Thyroid gland (tissue), 4 donors: ENCODE results near the gene TAOK3. TPM values are rescaled to one million over a fixed set of nuclear protein-coding genes. Genes with fewer than 3 reads are reported as not detected.

Experiments
- DNase-seq, 2 donors: peaks; one replicate each; pipeline ENCODE4 v3.0.0-alpha.2; 2019
- H3K27ac ChIP-seq, 3 donors: fragments of 200-600 bp; sonication (generic); 1 replicate in 2 of 3; 2 replicates in 1 of 3; pipeline ENCODE4 v1.5.1; 2016 to 2019; ENCODE audit warnings: mild to moderate bottlenecking in 1 of 3, moderate library complexity in 1 of 3
- H3K27me3 ChIP-seq: fragments of 200-600 bp; sonication (generic); one replicate; pipeline ENCODE4 v1.5.1; 2019
- H3K36me3 ChIP-seq, 2 donors: fragments of 200-600 bp; sonication (generic); one replicate each; pipeline ENCODE4 v1.5.1; 2016 to 2019
- H3K4me1 ChIP-seq, 2 donors: fragments of 200-600 bp; sonication (generic); one replicate each; pipeline ENCODE4 v1.5.1; 2017 to 2019
- H3K4me3 ChIP-seq, 3 donors: fragments of 200-600 bp; sonication (generic); replicated peaks in 1 of 3; 1 replicate in 2 of 3; 2 replicates in 1 of 3; pipeline ENCODE4 v1.5.1; 2016; ENCODE audit warnings: mild to moderate bottlenecking in 1 of 3
- H3K9me3 ChIP-seq: fragments of 200-600 bp; sonication (generic); one replicate; pipeline ENCODE4 v1.5.1; 2017
- POLR2A ChIP-seq, 2 donors: fragments of 450-650 bp; IDR thresholded peaks; one replicate each; pipeline ENCODE4 v1.6.1; 2017; ENCODE audit warnings: antibody characterized with exemption in 2 of 2, mild to moderate bottlenecking in 2 of 2, moderate library complexity in 1 of 2
- WGBS, 2 donors: methylation state at CpG; one replicate each; pipeline ENCODE4 v1.1.5; 2017; 5-methylcytosine and 5-hydroxymethylcytosine counted together
- intact Hi-C: fragments of 100-400 bp; cut with DNase I; formaldehyde crosslinking; loops from one replicate; pipeline ENCODE4 v1.15.1; 2023
- total RNA-seq, 4 donors: library from RNA; depleted of rRNA; stranded (reverse); fragments of >200 nt; gene quantifications; one replicate each; pipeline ENCODE4 v1.2.3, GENCODE V29; 2016
- TF ChIP-seq, protein P1 (sequence below), 6 experiments: fragments of 200-600 bp in 3 of 6; fragments of 450-650 bp in 3 of 6; sonication (generic) in 3 of 6; IDR thresholded peaks; one replicate each; pipeline ENCODE4 v1.5.1; 2016 to 2019; ENCODE audit warnings: antibody characterized with exemption in 6 of 6, mild to moderate bottlenecking in 2 of 6, inconsistent platforms in 1 of 6, moderate library complexity in 1 of 6

The TAOK3 gene
- total RNA-seq, 4 donors from 2014 or later, result 38.4 to 65.3 (median 50.2) TPM

GRCh38 chr12:118160536-118160935 lies 212.2 kb downstream of the TAOK3 start:
- peaks cover 20 to 30% of the 10 kb centered on the region in 2 donors for H3K36me3 ChIP-seq
- H3K4me3 ChIP-seq, result no peak overlapping the region
- intact Hi-C loops, result no loop called here
- TF ChIP-seq, protein P1, sequence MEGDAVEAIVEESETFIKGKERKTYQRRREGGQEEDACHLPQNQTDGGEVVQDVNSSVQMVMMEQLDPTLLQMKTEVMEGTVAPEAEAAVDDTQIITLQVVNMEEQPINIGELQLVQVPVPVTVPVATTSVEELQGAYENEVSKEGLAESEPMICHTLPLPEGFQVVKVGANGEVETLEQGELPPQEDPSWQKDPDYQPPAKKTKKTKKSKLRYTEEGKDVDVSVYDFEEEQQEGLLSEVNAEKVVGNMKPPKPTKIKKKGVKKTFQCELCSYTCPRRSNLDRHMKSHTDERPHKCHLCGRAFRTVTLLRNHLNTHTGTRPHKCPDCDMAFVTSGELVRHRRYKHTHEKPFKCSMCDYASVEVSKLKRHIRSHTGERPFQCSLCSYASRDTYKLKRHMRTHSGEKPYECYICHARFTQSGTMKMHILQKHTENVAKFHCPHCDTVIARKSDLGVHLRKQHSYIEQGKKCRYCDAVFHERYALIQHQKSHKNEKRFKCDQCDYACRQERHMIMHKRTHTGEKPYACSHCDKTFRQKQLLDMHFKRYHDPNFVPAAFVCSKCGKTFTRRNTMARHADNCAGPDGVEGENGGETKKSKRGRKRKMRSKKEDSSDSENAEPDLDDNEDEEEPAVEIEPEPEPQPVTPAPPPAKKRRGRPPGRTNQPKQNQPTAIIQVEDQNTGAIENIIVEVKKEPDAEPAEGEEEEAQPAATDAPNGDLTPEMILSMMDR (IDR thresholded peaks at IDR 0.05), result no peak
- TF ChIP-seq POLR2A (IDR thresholded peaks at IDR 0.05), result no peak
- WGBS, 2 donors, result 93 to 100% methylated on average over 3 of the region's 3 CpGs
- H3K27ac ChIP-seq, result no peak overlapping the region
- H3K9me3 ChIP-seq, result no peaks in the 10 kb centered on the region
- H3K27me3 ChIP-seq, result no peaks in the 10 kb centered on the region
- H3K4me1 ChIP-seq, result peaks cover 0 to 3% of the 10 kb centered on the region in 2 donors
- no peak for DNase-seq

GRCh38 chr12:118151755-118152154 lies 221.0 kb downstream of the TAOK3 start:
- H3K36me3 ChIP-seq, result peaks cover 18 to 26% of the 10 kb centered on the region in 2 donors
- H3K4me1 ChIP-seq, result no peaks in the 10 kb centered on the region
- H3K4me3 ChIP-seq, result no peak overlapping the region
- no peaks in the 10 kb centered on the region for H3K9me3 ChIP-seq
- intact Hi-C loops, result no loop called here
- TF ChIP-seq POLR2A (IDR thresholded peaks at IDR 0.05), result no peak
- TF ChIP-seq, protein P1 (IDR thresholded peaks at IDR 0.05), result no peak
- no peaks in the 10 kb centered on the region for H3K27me3 ChIP-seq
- WGBS, 2 donors, result 89 to 93% methylated on average over 5 of the region's 5 CpGs
- H3K27ac ChIP-seq, result no peak overlapping the region
- no peak for DNase-seq

GRCh38 chr12:118150625-118151024 lies 222.1 kb downstream of the TAOK3 start:
- Histone ChIP-seq H3K27me3 (no peaks in the 10 kb centered on the region), H3K4me3 (no peak overlapping the region), H3K4me1 (no peaks in the 10 kb centered on the region), H3K27ac (no peak overlapping the region), H3K9me3 (no peaks in the 10 kb centered on the region), H3K36me3 (peaks cover 28 to 37% of the 10 kb centered on the region in 2 donors)
- peak in 1 of 2 donors; percentile 34 for DNase-seq
- 48 to 51% methylated on average over 7 of the region's 7 CpGs for WGBS, 2 donors
- intact Hi-C loops, result no loop called here
- no peak for TF ChIP-seq POLR2A (IDR thresholded peaks at IDR 0.05)
- TF ChIP-seq, protein P1 (IDR thresholded peaks at IDR 0.05), result no peak

- Histone ChIP-seq H3K36me3 (peaks cover 49 to 57% of the 10 kb centered on the region in 2 donors), H3K4me3 (no peak overlapping the region), H3K27me3 (no peaks in the 10 kb centered on the region), H3K4me1 (peaks cover 0 to 8% of the 10 kb centered on the region in 2 donors), H3K27ac (no peak overlapping the region), H3K9me3 (no peaks in the 10 kb centered on the region)
- no peak for DNase-seq
- intact Hi-C loops, result no loop called here
- 96 to 97% methylated on average over 5 of the region's 5 CpGs for WGBS, 2 donors
- TF ChIP-seq, protein P1 (IDR thresholded peaks at IDR 0.05), result no peak
- no peak for TF ChIP-seq POLR2A (IDR thresholded peaks at IDR 0.05)
These were observed 224.4 kb downstream of the TAOK3 start for GRCh38 chr12:118148287-118148686.

DNA sequence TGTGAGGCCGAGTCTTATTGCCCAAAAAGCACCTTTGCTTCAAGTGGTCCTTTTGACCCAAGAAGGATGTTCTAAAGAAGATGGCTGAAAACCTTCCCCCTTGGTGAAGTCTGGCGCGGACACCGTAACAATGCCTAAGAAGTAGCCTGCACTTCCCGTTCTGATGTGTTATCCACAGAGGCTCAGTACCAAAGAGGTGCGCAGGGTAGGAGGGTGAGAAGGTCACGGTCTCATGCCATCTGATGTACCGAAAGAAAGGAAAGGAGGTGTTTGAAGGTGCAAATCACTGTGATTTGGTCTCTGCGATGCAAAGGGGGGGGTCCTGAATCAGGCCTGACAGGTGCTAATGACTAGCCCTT lies 226.9 kb downstream of the TAOK3 start:
- Histone ChIP-seq H3K27ac (no peak overlapping the region), H3K4me3 (no peak overlapping the region), H3K36me3 (peaks cover 57 to 72% of the 10 kb centered on the region in 2 donors), H3K9me3 (no peaks in the 10 kb centered on the region), H3K4me1 (peaks cover 15 to 28% of the 10 kb centered on the region in 2 donors), H3K27me3 (no peaks in the 10 kb centered on the region)
- no peak for DNase-seq
- TF ChIP-seq, protein P1 (IDR thresholded peaks at IDR 0.05), result no peak
- no peak for TF ChIP-seq POLR2A (IDR thresholded peaks at IDR 0.05)
- WGBS, 2 donors, result 86 to 90% methylated on average over 9 of the region's 9 CpGs
- intact Hi-C loops, result no loop called here
